Measurements from ENCODE around the gene DIDO1.

DIDO1 gene

DNA sequence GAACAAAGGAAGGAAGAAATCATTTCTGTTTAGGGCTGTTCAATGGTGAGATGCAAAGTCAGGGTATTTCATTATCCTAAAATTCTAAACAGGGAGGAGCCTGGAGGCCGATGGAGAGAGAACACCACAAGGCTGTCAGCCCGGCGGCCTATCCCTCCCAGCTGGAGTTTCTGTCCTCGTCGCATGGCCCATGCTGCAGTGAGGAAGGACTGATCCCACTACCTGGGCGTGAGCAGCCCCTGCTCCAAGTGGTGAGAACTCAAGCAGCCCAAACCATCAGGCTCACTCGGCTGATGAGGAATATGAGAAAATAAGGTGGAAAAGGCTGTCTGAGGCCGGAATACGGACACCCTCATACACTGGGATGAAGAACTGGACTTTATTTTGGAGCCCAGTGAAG is 30.8 kb downstream of the DIDO1 start:
- no peak for DNase-seq (ENCODE audit: low read depth in 3 of 3)

GRCh38 chr20:62894261-62894660 is 32.0 kb downstream of the DIDO1 start:
- no peak for DNase-seq (ENCODE audit: low read depth in 3 of 3)

GRCh38 chr20:62893700-62894099 is 32.6 kb downstream of the DIDO1 start:
- no peak for DNase-seq (ENCODE audit: low read depth in 3 of 3)

DNA sequence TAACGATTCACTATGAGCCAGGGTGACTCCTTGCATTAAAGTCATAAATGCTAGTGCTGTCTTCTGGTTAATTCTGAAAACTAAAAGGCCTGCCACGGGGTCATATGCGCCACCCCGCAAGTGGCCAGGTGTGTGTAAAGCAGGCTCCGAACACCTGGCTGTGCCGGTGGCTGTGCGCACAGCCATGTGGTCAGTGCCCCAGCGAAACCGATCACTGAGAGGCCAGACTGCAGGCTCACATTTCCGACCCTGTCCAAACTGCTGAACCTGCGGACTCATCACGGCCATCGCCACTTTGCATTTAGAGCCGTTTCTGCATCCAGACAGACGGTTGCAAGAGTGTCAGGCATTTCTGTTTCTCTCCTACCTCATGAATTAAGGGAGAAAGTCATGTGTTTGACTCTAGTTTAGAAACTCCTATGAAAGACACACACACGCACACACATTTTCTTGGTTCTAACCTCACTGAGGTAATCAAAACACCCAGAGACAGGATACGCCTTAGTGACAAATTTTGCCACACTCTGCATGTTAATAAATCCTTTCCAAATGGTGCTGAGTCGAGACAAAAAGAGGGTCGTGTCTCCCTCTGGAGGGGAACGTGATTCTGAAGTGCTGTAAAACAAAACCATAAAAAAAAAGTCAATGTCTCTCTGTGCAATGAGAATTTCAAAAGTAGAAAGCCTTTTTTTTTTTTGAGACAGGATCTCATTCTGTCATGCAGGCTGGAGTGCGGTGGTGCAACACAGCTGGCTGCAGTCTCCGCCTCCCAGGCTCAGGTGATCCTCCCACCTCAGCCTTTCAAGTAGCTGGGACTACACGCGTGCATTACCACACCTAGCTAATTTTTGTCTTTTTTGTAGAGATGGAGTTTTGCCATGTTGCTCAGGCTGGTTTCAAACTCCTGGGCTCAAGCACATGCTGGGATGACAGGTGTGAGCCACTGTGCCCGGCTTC is 33.7 kb downstream of the DIDO1 start:
- DNase-seq (ENCODE audit: low read depth in 3 of 3): no peak

- no peak for DNase-seq (ENCODE audit: low read depth in 3 of 3)
These were observed 35.2 kb downstream of the DIDO1 start for GRCh38 chr20:62891111-62891510.

- no peak for DNase-seq (ENCODE audit: low read depth in 3 of 3)
These were observed 35.9 kb downstream of the DIDO1 start for GRCh38 chr20:62890444-62890843.

- DNase-seq (ENCODE audit: low read depth in 3 of 3): no peak
These were observed 36.4 kb downstream of the DIDO1 start for GRCh38 chr20:62889871-62890270.

DNA sequence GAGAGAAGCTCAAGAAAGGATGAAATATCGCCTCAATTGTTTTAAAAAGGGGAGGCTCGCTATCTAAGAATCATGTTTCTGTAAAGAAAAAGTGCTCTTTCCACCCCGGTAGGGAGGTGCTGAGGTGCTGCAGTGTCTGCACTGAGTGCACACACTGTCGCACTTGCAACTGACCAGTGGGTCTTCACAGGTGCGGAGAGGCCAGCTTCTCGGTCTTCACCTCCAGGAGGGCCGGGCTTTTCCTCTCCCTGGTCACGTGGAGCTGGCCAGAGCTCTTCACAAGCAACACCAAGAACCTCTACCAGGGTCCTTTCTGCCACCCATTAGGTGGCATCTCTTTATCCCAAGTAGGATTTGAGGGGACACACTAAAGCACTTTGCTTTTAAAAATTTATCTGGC is 36.9 kb downstream of the DIDO1 start:
- DNase-seq (ENCODE audit: low read depth in 3 of 3): no peak

GRCh38 chr20:62888910-62889309 is 37.4 kb downstream of the DIDO1 start:
- no peak for DNase-seq (ENCODE audit: low read depth in 3 of 3)

GRCh38 chr20:62888406-62888805 is 37.9 kb downstream of the DIDO1 start:
- DNase-seq (ENCODE audit: low read depth in 3 of 3): no peak

GRCh38 chr20:62887860-62888239 is 38.5 kb downstream of the DIDO1 start:
- DNase-seq (ENCODE audit: low read depth in 3 of 3): no peak

- no peak for DNase-seq (ENCODE audit: low read depth in 3 of 3)
These were observed 39.0 kb downstream of the DIDO1 start for GRCh38 chr20:62887152-62887859.

- DNase-seq (ENCODE audit: low read depth in 3 of 3): no peak
These were observed 39.6 kb downstream of the DIDO1 start for GRCh38 chr20:62886709-62887058.

- no peak for DNase-seq (ENCODE audit: low read depth in 3 of 3)
These were observed 40.2 kb downstream of the DIDO1 start for GRCh38 chr20:62885896-62886708.

GRCh38 chr20:62885046-62885895 is 41.0 kb downstream of the DIDO1 start:
- DNase-seq (ENCODE audit: low read depth in 3 of 3): no peak

DNA sequence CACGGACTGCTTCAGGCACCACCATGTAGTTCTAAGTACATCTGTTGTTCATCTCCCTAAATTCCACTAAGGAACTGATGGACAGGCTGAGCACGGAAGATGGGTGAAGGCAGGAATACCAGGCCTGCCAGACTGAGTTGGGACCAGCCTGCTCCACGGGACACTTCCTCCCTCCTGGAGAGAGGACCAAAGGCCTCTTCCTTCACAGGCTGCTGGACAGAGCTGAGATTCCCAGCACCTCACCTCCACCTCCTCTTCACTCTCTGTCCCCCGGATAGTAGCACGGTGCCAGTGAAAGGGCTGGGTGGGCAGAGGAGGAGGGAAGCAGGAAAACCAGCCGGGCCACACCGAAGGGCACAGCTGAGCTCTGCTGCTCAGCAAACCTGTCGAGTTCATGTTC is 41.7 kb downstream of the DIDO1 start:
- DNase-seq (ENCODE audit: low read depth in 3 of 3): no peak

GRCh38 chr20:62882426-62882825 is 43.9 kb downstream of the DIDO1 start:
- DNase-seq (ENCODE audit: low read depth in 3 of 3): no peak

- no peak for DNase-seq (ENCODE audit: low read depth in 3 of 3)
These were observed 44.5 kb downstream of the DIDO1 start for GRCh38 chr20:62881662-62882395.

DNA sequence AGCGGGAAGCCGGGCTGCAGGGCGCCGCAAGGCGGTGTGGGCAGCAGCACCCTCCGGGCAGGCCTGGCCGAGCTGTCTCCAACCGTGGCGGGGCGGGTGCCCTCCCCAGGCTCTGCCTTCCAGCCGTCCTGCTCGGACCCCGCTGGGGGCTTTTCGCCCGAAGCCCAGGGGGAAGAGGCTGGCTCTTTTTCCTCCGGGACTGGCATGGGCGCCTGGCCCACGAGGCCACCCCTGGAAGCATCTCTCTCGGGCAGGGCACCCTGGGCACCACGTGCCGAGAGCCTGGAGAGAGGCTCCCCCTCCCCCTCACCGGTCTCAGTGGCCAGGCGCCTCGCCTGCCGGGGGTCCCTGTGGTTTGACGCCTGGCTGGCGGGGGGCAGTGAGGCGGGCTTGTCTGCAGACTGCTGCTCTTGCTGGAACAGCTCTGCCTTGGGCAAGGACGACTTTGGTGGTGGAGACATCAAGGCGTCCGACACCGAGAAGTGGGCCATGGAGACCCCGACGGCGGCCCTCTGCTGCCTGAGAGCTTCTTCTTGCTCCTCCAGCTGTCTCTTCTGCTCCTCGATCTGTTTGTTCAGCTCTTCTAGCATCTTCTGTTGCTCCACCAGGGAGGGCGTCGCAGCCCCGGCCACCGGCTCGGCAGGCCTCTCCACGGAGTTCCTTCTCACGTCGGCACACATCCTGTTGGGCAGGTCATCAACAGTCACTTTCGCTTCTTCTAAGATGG is 45.2 kb downstream of the DIDO1 start:
- no peak for DNase-seq (ENCODE audit: low read depth in 3 of 3)

Data from stimulated activated CD4-positive, alpha-beta T cell treated with anti-CD3 and anti-CD28 coated beads, TNF-alpha, amount 100 ng/mL, for 24 hours (primary cell).